Measurements from ENCODE around the gene COL9A3.

The COL9A3 gene

GRCh38 chr20:62880935-62881661 is 64.2 kb downstream of the COL9A3 start:
- H3K4me1 ChIP-seq (ENCODE audit: control insufficient read depth, insufficient read depth, low read length) = peaks cover 10% of the 10 kb centered on the region

GRCh38 chr20:62881662-62882395 is 65.0 kb downstream of the COL9A3 start:
- Histone ChIP-seq H3K36me3 (ENCODE audit: control insufficient read depth, insufficient read depth, low read length) (peaks cover 12% of the 10 kb centered on the region), H3K9ac (ENCODE audit: low read depth, low read length) (no peak overlapping the region), H3K27me3 (ENCODE audit: control insufficient read depth, insufficient read depth, low read length) (no peaks in the 10 kb centered on the region), H3K4me1 (ENCODE audit: control insufficient read depth, insufficient read depth, low read length) (peaks cover 10% of the 10 kb centered on the region), H3K9me3 (ENCODE audit: control insufficient read depth, insufficient read depth, low read length) (no peaks in the 10 kb centered on the region), H3K4me3 (ENCODE audit: low read depth, low read length) (no peak overlapping the region)

More at GRCh38 chr20:62880935-62881661, 64.2 kb downstream of the COL9A3 start:
- Histone ChIP-seq H3K36me3 (ENCODE audit: control insufficient read depth, insufficient read depth, low read length) (peaks cover 11% of the 10 kb centered on the region), H3K9me3 (ENCODE audit: control insufficient read depth, insufficient read depth, low read length) (no peaks in the 10 kb centered on the region), H3K4me3 (ENCODE audit: low read depth, low read length) (no peak overlapping the region), H3K9ac (ENCODE audit: low read depth, low read length) (no peak overlapping the region), H3K27me3 (ENCODE audit: control insufficient read depth, insufficient read depth, low read length) (no peaks in the 10 kb centered on the region)

- Histone ChIP-seq H3K27me3 (ENCODE audit: control insufficient read depth, insufficient read depth, low read length) (no peaks in the 10 kb centered on the region), H3K36me3 (ENCODE audit: control insufficient read depth, insufficient read depth, low read length) (peaks cover 13% of the 10 kb centered on the region), H3K9ac (ENCODE audit: low read depth, low read length) (no peak overlapping the region), H3K9me3 (ENCODE audit: control insufficient read depth, insufficient read depth, low read length) (no peaks in the 10 kb centered on the region), H3K4me1 (ENCODE audit: control insufficient read depth, insufficient read depth, low read length) (peaks cover 10% of the 10 kb centered on the region), H3K4me3 (ENCODE audit: low read depth, low read length) (no peak overlapping the region)
These were observed 65.6 kb downstream of the COL9A3 start for GRCh38 chr20:62882426-62882825.

- Histone ChIP-seq H3K9ac (ENCODE audit: low read depth, low read length) (no peak overlapping the region), H3K4me1 (ENCODE audit: control insufficient read depth, insufficient read depth, low read length) (peaks cover 10% of the 10 kb centered on the region), H3K36me3 (ENCODE audit: control insufficient read depth, insufficient read depth, low read length) (peaks cover 31% of the 10 kb centered on the region), H3K27me3 (ENCODE audit: control insufficient read depth, insufficient read depth, low read length) (no peaks in the 10 kb centered on the region), H3K9me3 (ENCODE audit: control insufficient read depth, insufficient read depth, low read length) (no peaks in the 10 kb centered on the region), H3K4me3 (ENCODE audit: low read depth, low read length) (no peak overlapping the region)
These were observed 67.7 kb downstream of the COL9A3 start for GRCh38 chr20:62884556-62884955.

GRCh38 chr20:62885046-62885895 is 68.4 kb downstream of the COL9A3 start:
- Histone ChIP-seq H3K4me3 (ENCODE audit: low read depth, low read length) (no peak overlapping the region), H3K36me3 (ENCODE audit: control insufficient read depth, insufficient read depth, low read length) (peaks cover 37% of the 10 kb centered on the region), H3K27me3 (ENCODE audit: control insufficient read depth, insufficient read depth, low read length) (no peaks in the 10 kb centered on the region), H3K4me1 (ENCODE audit: control insufficient read depth, insufficient read depth, low read length) (peaks cover 10% of the 10 kb centered on the region), H3K9ac (ENCODE audit: low read depth, low read length) (no peak overlapping the region), H3K9me3 (ENCODE audit: control insufficient read depth, insufficient read depth, low read length) (no peaks in the 10 kb centered on the region)

GRCh38 chr20:62885896-62886708 is 69.3 kb downstream of the COL9A3 start:
- Histone ChIP-seq H3K36me3 (ENCODE audit: control insufficient read depth, insufficient read depth, low read length) (peaks cover 44% of the 10 kb centered on the region), H3K9me3 (ENCODE audit: control insufficient read depth, insufficient read depth, low read length) (no peaks in the 10 kb centered on the region), H3K4me3 (ENCODE audit: low read depth, low read length) (no peak overlapping the region), H3K27me3 (ENCODE audit: control insufficient read depth, insufficient read depth, low read length) (no peaks in the 10 kb centered on the region), H3K4me1 (ENCODE audit: control insufficient read depth, insufficient read depth, low read length) (peaks cover 10% of the 10 kb centered on the region), H3K9ac (ENCODE audit: low read depth, low read length) (no peak overlapping the region)

GRCh38 chr20:62886709-62887058 is 69.8 kb downstream of the COL9A3 start:
- Histone ChIP-seq H3K36me3 (ENCODE audit: control insufficient read depth, insufficient read depth, low read length) (peaks cover 45% of the 10 kb centered on the region), H3K27me3 (ENCODE audit: control insufficient read depth, insufficient read depth, low read length) (no peaks in the 10 kb centered on the region), H3K4me3 (ENCODE audit: low read depth, low read length) (no peak overlapping the region), H3K4me1 (ENCODE audit: control insufficient read depth, insufficient read depth, low read length) (peaks cover 10% of the 10 kb centered on the region), H3K9ac (ENCODE audit: low read depth, low read length) (no peak overlapping the region), H3K9me3 (ENCODE audit: control insufficient read depth, insufficient read depth, low read length) (no peaks in the 10 kb centered on the region)

- Histone ChIP-seq H3K4me1 (ENCODE audit: control insufficient read depth, insufficient read depth, low read length) (peaks cover 10% of the 10 kb centered on the region), H3K9me3 (ENCODE audit: control insufficient read depth, insufficient read depth, low read length) (no peaks in the 10 kb centered on the region), H3K27me3 (ENCODE audit: control insufficient read depth, insufficient read depth, low read length) (no peaks in the 10 kb centered on the region), H3K9ac (ENCODE audit: low read depth, low read length) (no peak overlapping the region), H3K4me3 (ENCODE audit: low read depth, low read length) (no peak overlapping the region), H3K36me3 (ENCODE audit: control insufficient read depth, insufficient read depth, low read length) (peaks cover 51% of the 10 kb centered on the region)
These were observed 70.5 kb downstream of the COL9A3 start for GRCh38 chr20:62887152-62887859.

GRCh38 chr20:62887860-62888239 is 71.0 kb downstream of the COL9A3 start:
- H3K27me3 ChIP-seq (ENCODE audit: control insufficient read depth, insufficient read depth, low read length) = no peaks in the 10 kb centered on the region
- no peak overlapping the region for H3K4me3 ChIP-seq (ENCODE audit: low read depth, low read length)
- H3K36me3 ChIP-seq (ENCODE audit: control insufficient read depth, insufficient read depth, low read length) = peaks cover 56% of the 10 kb centered on the region
- H3K9ac ChIP-seq (ENCODE audit: low read depth, low read length) = no peak overlapping the region
- H3K4me1 ChIP-seq (ENCODE audit: control insufficient read depth, insufficient read depth, low read length) = peaks cover 10% of the 10 kb centered on the region
- H3K9me3 ChIP-seq (ENCODE audit: control insufficient read depth, insufficient read depth, low read length) = no peaks in the 10 kb centered on the region

- no peaks in the 10 kb centered on the region for H3K9me3 ChIP-seq (ENCODE audit: control insufficient read depth, insufficient read depth, low read length)
- H3K4me1 ChIP-seq (ENCODE audit: control insufficient read depth, insufficient read depth, low read length) = peaks cover 10% of the 10 kb centered on the region
- no peak overlapping the region for H3K4me3 ChIP-seq (ENCODE audit: low read depth, low read length)
- H3K9ac ChIP-seq (ENCODE audit: low read depth, low read length) = no peak overlapping the region
- peaks cover 57% of the 10 kb centered on the region for H3K36me3 ChIP-seq (ENCODE audit: control insufficient read depth, insufficient read depth, low read length)
- no peaks in the 10 kb centered on the region for H3K27me3 ChIP-seq (ENCODE audit: control insufficient read depth, insufficient read depth, low read length)
These were observed 71.6 kb downstream of the COL9A3 start for GRCh38 chr20:62888406-62888805.

All from iPS-15b (cell line).